Astrocyte of the spinal cord (primary cell): ENCODE measurements around the gene CCDC150.

Experiments used
- DNase-seq: peaks from one replicate; pipeline ENCODE4 v3.0.0; 2011; ENCODE audit warnings: low read depth, low spot score
- H3K4me3 ChIP-seq: 2 replicates; pipeline ENCODE4 v1.5.1; 2011; ENCODE audit warnings: low read depth, mild to moderate bottlenecking, low read length, moderate library complexity
- in situ Hi-C: cut with HindIII; loops from 2 replicates; pipeline ENCODE4 v1.10.0; 2017; ENCODE audit warnings: low sequenced_read_pairs
- TF ChIP-seq, protein P1 (sequence below): IDR thresholded peaks from 2 replicates; pipeline ENCODE4 v1.5.1; 2012; ENCODE audit warnings: low read depth, mild to moderate bottlenecking, low read length, inconsistent platforms

CCDC150 gene

DNA sequence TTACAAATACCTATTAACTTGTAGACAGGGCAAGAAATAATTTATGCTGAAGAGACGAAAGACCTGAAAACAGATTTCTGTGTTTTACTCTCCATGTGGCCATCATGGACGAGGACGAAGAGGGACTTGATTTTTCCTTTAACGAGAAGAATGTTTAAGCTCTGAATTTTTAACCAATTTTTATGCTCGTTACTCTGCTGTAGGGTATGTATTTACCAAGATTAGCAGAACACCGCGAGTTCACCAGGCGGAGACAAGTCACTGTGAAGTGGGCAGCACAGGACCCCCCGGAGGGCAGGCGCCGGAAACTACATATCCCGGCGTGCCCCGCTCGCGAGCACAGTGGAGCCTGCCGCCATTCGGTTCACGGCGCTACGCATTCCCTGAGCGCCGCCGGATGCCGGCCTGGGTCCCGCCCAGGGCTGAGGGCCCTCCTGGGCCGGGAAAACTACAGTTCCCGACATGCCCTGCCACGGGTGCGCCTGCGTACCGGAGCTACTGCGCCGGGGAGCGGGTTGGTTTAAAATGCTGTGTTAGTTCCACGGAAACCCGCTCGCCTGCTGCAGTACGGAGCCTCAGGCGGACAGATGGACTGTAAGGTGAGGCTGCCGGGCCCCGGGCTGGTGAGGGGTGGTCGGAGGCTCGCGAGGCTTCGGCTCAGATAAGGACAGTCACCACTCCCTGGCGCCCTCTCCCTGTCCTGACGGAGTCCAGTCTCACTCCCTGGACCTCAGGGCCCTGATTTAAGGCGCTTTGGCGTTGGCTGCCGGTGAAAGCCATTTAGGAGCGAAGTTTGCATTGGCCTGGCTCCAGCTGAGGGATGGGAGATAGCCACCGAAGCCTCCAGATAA, at the start of gene CCDC150:
Gene CCDC150, plus strand, starts transcription at position 536 of the 851 bp plus-strand sequence. Its CDS starts 52 bp downstream, at position 588.
- TF ChIP-seq, protein P1, sequence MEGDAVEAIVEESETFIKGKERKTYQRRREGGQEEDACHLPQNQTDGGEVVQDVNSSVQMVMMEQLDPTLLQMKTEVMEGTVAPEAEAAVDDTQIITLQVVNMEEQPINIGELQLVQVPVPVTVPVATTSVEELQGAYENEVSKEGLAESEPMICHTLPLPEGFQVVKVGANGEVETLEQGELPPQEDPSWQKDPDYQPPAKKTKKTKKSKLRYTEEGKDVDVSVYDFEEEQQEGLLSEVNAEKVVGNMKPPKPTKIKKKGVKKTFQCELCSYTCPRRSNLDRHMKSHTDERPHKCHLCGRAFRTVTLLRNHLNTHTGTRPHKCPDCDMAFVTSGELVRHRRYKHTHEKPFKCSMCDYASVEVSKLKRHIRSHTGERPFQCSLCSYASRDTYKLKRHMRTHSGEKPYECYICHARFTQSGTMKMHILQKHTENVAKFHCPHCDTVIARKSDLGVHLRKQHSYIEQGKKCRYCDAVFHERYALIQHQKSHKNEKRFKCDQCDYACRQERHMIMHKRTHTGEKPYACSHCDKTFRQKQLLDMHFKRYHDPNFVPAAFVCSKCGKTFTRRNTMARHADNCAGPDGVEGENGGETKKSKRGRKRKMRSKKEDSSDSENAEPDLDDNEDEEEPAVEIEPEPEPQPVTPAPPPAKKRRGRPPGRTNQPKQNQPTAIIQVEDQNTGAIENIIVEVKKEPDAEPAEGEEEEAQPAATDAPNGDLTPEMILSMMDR, result peak; percentile 31
- peak within 1 kb of the TSS; percentile 74 for H3K4me3 ChIP-seq
- DNase-seq, result peak; percentile 96
- in situ Hi-C loops, result no loop called here

DNA sequence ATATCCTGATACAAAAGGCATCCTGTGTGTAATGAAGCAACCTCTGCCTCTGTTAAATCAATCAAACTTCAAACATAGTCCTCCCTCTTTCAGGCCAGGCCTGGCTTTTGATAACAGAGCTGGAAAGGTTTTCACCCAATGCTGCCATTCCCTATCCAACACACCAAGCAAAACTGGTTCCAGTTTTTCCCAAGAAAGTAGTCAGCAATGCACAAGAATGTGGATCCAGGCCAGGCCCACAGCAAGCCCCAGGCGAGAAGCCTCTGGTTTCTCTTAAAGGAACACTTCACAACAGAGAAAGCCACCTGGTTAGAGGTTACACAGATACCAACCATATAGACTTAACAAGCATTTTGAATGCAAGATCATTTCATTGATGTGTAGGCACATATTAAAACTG, 49.2 kb upstream of the CCDC150 start:
- H3K4me3 ChIP-seq, result no peak overlapping the region
- in situ Hi-C loops, result no loop called here
- TF ChIP-seq, protein P1, result no peak
- peak; percentile 37 for DNase-seq

DNA sequence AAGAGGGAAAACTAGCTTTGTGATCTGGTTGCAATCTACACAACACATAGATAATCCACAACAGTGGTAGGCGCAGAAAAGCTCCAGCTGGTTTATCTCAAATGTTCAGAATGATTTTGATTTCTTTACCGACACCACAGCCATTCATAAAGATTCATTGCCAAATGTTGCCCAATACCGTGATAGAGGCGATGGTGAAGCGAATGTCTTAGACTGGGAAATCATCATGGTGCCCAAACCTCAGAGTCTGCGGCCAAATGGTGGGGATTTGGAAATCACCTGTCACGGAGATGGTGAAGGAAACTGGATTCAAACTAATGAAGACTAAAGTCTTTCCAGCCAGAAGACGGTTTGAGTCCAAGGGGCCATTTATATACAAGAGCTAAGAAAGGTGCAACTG, 48.5 kb upstream of the CCDC150 start:
- no peak overlapping the region for H3K4me3 ChIP-seq
- TF ChIP-seq, protein P1, result no peak
- DNase-seq, result no peak
- in situ Hi-C loops, result no loop called here

DNA sequence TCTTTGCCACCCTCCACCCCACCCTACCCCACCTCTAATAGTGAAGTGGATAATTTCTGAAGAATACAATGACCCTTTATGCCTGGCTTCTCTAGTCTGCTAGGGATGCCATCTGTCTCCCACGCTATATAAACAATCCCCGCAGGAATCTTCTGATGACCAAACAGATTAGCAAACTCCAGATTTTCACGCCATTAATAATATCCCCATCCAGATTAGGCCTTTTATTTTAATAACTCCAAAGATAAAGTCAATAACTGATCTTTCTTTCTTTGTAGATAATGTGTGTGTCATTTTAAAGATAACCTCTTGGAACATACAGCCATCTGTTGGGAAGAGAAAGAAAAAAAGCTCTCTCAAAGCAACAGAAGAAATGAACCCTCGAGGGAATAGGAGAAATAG, 47.9 kb upstream of the CCDC150 start:
- in situ Hi-C loops, result no loop called here
- H3K4me3 ChIP-seq, result no peak overlapping the region
- TF ChIP-seq, protein P1, result no peak
- DNase-seq, result no peak

DNA sequence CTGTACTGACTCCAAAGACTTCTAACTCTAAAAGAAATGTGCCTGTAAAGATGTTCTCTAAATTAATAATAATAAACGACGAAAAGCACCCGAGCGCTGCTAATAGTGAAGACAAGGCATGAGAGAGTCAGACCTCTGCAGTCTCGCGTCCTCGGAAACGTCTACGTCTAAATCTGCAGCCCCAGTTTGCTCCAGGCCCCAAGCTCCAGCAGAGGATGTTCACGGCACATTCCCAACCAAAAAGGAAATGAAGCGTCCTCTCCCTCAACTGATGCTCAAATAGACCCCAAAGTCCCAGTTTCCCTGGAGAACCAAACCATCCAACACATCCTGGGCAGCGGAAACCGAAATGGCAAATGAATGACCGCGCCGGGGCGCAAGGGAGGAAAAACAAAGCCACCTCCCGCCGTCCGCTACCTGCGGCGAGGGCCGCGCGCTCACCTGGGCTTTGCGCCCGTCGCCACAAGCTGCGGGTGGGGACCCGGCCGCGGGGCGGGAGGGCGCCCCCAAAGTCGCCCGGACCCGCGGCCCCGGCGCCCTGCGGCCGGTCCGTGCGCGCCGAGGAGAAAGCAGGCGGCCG, 47.1 kb upstream of the CCDC150 start:
- peak; percentile 60 for DNase-seq
- in situ Hi-C loops, result no loop called here
- TF ChIP-seq, protein P1, result peak; percentile 23
- H3K4me3 ChIP-seq, result peak overlapping the region; percentile 61

DNA sequence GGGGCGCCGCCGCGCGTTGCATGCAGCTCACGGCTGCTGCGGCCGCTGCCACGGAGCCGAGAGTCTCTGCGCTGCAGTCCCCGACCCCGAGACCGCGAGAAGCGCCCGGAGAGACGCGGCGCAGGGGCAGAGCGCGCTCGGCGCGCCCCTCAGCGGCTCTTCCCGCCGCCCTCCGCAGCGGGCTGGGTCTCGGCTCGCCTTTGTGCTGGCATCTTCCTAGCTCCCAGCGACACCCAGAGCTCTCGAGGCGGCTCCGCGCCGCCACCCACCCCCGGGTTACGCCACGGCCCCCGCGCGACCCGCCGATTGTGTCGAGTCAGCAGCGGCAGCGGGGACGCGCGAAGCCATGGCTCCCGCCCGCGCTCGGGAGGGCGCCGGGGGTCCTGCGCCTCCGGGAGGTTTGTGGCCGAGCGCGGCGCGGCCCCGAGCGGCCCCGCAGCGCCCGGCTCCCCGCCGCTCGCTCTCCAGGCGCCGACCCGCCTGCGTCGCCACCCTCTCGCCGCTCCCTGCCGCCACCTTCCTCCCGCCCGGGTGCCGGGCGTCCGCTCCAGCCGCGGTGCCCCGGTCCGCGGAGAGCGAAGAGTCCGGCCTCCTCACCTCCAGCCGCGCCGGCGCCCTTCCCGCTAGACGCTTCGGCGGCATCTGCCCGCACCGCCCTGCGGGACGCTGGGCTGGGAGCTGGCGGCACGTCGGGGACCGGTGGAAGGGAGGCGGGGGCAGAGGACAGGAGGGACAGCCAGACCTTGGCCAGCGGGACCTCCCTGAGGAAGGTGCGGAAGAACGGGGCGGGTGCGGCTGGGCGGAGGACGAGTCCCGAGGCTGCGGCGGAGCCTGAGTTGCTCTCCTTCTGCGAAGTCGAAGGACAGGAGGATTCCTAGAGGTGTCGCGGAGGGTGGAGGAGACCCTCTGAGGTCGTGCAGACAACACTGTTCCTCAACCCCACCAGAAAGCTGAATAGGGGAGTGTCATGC, 46.3 kb upstream of the CCDC150 start, which contains the start of gene HECW2:
Gene HECW2, minus strand, starts transcription at position 644 of the 971 bp plus-strand sequence.
- TF ChIP-seq, protein P1, result no peak
- in situ Hi-C loops, result no loop called here
- H3K4me3 ChIP-seq, result peak within 1 kb of the TSS; percentile 61
- peak; percentile 53 for DNase-seq
